OCI-M2 (cell line): ENCODE data around the gene OPN3.

Experiments
- DNase-seq: peaks from one replicate; lab custom pipeline; 2025; ENCODE audit not compliant: unreplicated experiment; lab: John Stamatoyannopoulos, UW

The OPN3 gene

DNA sequence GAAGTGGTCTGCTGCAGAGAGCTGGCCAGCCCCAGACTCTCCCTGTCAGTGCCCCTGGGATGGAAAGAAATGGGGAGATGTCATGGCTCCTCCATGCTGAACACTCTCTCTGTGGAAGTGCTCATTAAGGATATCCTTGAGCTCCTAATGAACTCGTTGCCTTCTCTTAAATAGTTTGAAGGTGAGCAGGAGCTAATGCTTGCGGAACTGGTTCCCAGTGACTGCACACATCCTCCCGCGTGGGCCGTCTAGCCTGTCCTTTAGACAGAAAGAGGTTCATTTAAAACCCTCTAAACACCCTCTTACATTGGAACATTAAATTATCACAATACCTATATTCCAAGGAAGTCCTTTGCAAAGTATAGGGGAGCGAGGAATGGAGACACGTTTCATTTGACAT, 6.0 kb upstream of the OPN3 start:
- DNase-seq: no peak

DNA sequence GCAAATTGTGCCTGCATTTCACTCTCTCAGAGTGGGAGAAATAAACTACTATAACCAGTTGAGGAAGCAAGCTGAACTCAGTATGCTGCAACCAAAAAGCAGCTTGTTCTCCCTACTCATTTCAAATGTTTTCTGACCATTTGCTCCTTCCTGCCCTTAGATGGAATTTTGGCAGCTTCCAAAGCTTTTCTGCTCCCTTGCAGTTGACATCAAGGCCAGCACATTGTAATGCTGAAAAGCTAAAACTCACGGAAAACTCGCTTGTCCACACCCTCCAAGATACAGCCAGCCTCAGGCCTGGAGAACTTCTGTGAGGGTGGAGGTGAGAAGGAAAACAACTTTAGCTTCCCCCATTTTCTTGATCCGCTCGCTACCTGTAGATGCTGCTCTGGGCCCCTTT, 5.0 kb upstream of the OPN3 start:
- DNase-seq: no peak

DNA sequence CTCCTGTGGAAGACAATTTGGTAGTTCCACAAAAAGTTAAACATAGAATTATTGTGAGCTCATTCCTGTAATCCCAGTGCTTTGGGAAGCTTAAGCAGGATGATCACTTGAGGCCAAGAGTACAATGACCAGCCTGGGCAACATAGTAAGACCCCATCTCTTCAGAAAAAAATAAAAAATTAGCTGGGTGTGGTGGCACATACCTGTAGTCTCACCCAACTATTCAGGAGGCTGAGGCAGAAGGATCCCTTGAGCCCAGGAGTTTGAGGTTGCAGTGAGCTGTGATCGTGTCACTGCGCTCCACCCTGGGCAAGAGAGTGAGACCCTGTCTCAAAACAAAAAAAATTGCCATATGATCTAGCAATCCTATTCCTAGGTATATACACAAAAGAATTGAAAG, 4.1 kb upstream of the OPN3 start:
- DNase-seq: no peak

DNA sequence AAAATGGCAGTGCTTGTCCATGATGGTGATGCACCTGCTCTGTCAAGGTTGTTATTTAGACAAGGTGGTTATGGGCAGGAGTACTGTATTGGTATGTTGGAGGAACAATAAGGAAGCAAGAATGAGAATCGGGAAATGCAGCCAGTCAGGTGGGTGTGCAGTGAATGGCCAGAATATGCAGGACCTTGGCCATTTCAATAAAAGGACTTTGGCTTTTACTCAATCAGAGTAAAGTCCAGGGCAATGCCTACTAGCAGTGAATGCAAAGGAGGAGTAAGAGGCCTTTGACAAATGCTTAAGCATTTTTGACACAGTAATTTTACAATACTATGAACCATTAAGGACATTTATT, 2.4 kb upstream of the OPN3 start:
- DNase-seq: no peak

DNA sequence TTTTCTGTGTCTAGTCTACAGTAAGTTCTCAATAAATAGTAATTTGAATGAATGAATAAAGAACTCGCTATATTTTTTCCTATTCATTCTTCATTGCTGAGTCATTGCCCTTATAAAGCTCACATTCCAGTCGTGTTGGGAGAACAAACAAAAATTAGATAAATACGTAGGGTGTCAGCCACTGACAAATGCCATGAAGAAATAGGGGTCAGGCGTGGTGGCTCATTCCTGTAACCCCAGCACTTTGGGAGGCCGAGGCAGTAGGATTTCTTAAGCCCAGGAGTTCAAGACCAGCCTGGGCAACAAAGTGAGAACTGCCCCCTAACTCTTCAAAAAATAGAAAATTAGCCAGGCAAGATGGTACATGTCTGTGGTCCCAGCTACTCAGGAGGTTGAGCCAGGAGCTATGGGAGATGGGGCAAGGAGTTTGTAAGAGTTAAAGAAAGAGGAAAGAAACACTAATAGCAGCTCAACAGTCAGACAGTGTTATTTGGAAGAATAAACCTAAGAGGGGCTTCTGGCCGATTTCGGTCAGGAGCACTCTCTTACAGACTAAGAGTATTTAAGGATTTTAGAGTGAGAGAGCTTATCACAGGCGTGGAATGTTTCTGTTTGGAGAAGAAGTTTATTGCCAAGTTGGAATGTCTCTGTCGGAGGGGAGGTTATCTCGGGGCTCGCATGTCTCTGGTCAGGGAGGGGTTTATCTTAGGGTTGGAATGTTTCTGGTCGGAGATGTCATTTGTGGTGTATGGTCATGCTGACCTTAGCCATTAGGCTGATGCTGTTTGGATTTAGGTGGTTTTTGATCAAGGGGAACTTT, 1.8 kb upstream of the OPN3 start:
- DNase-seq: no peak

DNA sequence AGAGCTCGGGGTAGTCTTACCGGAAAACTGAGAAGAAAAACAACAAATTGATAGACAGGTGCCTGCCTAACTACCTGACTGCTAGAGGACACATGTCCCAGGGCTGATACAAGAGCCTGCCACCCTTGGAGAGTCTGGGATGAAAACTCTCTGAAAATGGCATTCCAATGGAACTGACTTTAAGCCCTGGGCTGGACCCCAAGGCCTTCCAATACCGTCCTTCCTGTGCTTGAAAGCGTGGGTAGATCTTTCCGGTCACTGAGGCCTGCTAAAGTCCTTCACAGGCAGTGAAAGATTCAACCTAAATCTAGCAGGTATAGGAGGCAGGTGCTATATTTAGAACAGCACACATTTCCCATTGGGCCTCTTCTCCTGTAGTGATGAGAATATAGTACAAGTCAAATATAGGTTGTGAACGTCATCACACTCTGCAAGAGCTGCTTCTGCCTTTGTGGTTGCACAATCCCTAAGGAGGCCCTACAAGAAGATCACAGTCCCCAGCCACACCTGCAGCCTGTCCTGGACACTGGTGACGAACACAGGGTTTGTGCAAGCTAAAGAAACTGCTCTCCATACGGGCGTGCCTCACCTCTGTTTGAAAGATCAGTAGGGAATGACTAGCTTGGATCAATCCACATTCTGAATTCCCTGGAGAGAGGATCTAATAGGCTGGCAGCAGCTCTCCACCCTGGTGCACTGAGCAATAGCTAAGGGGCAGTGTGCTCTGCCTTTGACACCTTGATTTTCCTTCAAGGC, 876 bp upstream of the OPN3 start:
- no peak for DNase-seq

DNA sequence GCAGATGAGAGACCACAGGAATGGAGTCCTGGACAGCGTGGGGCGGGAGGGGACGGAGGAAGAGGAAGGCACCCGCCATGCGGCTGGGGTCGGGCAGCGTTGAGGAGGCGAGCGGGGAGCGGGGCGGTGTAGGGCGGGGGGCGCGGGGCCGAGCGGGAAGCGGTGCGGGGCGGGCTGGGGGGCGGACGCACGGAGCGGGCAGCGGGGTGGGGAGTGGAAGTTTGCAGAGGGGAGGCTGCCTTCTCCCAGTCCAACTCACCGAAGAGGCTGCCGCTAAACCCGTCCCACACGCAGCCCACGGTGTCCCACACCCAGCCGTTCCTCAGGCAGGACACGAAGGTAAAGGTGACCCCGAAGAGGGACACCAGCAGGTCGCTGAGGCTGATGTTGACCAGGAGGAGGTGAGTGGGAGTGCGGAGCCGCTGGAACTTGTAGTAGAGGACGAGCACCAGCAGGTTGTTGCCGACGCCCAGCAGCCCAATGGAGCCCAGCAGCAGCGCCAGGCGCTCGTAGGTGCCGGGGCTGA, 483 bp downstream of the OPN3 start:
- no peak for DNase-seq

DNA sequence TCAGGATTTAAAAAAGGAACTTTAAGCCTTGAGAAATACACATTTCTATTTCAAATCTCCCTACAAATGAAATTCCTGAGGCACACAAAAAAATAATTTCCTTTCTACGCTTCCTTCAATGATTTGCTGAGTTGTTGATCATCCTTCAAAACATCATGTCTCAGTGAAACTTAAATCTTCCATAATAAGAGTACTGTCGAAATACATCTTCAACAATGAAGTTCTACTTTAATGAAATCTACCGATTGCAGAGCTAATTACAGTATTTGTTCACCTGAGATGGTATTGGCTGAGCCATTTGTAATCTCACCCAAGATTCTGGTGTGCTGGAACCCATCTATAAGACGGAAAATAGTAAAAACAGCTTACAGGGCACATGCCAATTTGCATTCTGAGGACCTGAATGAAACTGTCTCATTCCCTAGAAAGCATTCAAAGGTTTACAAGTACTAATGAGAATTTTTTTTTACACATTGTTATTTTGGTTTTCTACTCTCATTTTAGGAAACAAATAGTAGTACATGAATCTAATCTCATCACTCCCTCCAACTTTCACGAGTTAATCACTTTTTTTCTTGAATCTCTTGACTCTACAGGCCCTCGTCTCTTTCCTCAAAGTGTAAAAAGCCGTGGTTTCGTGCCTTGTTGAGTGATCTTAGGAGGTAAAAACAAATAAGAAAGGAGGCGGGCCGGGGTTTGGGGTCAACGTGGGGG, 1.1 kb downstream of the OPN3 start:
- DNase-seq: no peak

DNA sequence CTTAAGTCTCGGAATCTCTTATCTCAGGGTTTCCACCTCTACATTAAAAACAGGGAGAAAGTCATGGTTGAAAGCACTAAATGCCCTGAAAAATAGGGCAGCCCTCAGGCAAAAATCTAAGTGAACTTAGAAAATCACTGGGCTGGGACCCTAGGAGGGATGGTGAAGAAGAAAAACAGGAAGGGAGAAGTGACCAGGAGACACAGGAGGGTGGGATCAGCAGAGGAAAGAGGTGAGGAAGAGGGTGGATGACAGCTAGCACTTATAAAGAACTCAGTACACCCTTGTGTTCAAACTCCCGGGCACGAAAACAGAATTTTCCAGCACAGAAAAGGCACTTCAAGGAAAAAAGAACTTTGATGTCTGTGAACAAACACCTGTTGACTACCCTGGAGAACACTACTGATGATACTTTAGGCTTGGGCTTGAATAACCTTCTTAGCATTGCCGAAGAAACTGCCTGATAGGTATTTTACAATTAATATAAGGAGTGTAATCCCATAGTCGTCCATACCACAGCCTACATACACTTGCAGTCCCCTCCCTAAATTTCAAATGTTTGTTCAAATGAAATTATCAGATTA, 2.0 kb downstream of the OPN3 start:
- DNase-seq: no peak

DNA sequence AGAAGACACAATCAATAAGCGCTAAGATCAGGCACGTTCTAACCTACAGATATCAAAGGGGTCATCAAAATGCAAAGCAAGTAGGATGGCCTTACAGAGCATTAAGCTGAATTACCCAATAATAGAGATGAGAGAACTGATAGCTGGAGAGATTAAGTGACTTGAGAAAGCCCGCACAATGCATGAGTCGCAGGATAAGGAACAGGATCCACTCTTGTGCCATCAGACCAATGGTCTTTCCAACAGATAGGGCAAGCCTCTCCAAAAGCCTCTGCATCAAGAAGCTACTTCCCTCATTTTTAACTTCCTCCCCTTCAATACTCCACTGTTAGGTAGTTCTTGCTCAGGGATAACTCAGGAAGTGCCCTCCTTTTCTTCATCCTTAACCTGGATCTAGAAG, 2.6 kb downstream of the OPN3 start:
- DNase-seq: no peak

DNA sequence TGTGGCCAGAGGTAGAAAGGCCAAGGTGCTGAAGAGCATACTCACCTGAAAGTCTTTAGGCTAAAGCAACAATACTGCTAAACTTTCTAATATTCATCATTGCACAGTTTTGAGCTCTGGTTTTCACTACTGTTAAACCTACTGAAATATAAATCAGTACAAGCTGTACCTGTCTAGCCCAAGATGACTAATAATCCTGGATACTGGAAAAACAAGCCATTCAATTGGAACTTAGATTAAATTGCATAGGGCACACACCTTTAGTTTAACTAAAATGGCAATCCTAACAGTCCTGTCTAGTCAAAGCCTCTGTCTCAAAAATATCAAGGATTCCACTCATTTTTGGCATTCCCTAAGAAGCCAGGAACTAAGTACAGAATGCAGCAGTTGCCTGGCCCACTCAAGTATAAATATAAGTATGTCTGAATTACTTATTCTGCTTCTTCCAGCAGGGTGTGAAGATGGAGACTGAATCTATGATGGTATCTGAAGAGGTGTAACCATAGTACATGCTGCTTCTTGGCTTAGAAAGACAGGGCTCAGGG, 3.1 kb downstream of the OPN3 start:
- no peak for DNase-seq

DNA sequence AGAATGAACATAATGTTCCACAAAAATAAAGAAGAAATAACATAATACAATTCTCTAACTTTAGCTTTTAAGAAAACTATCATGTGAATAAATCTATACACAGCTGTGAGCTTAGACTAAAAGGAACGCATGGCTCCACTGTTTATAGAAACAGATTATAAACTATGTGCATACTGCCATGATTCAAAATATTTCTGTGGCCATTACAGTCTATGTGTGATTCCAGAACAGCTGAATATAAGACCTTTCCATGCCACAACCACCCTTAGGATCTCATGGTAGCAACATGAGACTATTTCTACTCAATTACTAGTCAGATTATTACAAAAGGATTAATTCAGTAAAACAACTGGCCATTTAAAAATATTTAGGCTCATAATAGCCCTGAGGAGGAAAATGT, 3.9 kb downstream of the OPN3 start:
- no peak for DNase-seq

DNA sequence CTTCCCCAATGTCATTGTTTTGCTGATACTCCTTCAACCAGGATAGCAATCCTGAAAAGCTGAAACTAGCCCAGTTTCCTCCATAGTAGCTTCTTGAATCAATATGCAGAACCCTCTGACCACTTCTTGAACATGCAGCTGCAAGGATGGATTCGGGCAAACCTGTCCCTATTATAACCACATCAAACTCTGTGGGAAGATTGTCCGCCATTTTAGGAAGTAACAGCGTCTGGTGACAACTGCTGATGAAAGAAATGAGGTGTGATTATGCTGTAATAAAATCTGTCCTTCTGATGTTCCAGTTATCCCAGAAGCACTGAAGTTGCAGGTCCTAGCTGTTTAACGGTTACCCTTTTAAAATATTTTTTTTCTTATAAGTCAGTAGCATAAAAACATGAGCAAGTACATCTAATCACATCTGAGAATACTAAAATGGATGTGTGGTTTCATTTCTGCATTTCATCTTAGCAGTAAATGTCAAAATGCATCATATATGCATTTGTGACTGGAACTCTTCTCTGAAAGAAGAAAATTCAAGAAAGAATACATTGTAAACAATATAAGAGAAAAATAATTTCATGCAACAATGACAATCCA, 4.5 kb downstream of the OPN3 start:
- no peak for DNase-seq

DNA sequence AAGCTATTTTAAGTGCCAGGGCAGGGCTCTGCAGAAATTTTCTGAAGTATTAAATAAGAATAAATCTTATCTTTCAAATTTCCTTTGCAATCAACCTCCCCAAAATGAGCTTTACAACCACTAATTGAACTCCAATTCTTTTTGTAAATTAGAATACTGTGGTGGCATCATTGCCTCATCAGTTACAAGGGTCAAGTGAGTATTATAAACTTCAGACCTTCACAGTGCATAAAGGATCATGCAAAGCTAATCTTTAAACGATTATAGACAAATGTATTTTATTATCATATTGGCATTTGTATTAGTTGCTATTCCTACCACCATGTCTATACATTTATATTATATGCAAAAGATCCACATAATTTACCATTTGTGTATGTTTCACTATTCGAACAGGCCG, 7.2 kb downstream of the OPN3 start:
- DNase-seq: no peak

DNA sequence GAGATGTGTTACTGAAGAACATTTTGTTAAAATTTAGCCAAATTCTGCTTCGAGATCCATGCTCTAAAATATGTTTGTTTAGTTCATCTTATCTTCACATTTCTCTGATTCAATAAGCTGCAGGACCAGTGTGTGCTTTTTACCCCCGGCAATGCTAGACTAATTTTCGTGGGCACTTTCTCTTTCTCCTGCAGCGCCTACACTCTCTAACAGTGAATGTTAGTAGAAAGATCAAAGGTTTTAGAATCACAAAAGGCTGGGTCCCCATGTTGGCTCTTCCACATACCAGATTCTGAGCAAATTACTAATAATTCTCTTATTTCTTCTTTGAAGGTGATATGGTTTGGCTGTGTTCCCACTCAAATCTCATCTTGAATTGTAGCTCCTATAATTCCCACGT, 8.5 kb downstream of the OPN3 start:
- DNase-seq: no peak

DNA sequence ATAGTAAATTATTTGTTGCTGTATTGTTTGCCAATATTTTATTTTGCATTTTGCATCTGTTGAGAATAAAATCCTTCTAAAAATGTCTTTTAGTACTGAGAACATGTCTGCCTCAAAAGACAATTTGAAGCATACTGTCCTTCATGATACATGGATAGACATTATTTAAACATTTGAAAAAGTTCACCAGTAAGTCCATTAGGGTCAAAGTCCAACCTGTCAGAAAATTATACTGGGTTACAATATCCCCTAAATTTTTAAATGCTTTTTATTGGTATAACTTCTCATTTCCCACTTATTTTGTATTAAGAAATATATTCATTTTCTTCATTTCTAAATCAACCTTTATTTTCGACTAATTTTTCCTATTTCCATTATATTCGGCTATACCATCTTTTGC, 9.3 kb downstream of the OPN3 start:
- DNase-seq: no peak

DNA sequence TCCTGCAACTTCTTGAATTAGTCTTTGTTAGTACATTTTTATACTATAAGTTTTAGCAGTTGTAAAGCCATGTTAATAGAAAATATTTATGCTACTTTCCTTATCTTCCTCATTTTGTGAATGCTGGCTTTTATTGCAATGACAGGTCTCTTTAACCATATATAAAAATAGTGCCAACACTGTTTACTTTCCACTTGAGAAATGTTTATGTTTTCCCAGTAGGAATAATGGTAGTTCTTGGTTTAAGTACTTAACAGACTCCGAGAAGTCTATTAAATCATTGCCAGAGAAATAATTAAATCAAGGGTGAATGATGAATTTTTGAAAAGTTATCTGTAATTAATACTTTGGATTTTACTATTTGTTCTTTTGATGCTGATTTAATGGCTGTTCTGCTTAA, 9.7 kb downstream of the OPN3 start:
- no peak for DNase-seq

DNA sequence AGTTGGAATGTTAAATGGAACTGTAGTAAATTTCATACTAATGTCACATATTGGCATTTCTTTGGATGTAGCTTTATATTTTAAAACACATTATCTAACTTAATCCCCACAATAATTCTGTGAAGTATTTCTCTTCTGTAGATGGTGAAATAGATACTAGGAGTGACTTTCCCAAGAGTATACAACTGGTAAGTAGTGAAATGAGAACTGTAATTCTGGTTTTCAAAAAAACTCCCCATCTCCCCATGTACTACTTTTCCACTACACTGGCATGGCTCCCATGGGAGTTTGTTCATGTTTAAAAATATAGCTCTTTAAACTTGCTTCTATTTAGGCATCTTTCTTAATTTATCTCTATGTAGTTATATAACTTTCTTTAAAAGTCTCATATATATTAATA, 10.2 kb downstream of the OPN3 start:
- no peak for DNase-seq

DNA sequence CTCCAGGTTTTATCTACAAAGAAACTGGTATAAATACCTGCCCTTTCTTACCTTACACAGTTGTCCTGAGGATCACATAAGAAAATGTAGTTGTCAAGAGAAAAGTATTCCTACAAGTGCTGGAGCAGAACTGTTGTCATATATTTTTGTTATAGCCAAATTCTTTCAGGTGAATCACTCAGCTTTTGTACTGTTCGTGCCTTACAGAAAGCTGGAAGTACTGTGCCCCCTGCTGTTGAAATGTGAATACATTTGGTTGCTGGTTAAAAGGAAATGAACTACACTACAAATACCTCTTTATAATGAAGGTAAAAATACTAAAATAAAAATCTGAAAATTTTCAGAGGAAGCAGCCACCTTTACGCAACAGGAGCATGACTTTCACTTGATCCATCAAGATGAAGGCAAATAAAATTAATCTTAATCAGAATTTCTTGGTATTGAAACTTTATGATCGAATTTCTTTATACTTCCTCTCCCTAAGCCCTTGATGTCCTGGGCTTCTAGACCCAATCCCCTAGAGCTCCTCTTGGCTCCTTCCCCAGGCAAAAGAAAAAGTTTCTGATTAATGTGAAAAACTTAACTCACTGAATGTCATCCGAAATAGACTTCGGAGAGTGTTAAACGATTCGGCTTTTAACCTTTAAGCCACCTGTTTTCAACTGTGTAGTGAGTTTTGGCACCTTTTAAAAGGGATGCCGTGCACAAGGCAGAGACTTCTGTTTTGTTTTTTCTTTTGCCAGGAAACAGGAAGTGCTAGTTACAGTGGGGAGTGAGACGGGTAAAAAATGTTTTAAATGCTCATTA, 12.5 kb downstream of the OPN3 start:
- DNase-seq: no peak

DNA sequence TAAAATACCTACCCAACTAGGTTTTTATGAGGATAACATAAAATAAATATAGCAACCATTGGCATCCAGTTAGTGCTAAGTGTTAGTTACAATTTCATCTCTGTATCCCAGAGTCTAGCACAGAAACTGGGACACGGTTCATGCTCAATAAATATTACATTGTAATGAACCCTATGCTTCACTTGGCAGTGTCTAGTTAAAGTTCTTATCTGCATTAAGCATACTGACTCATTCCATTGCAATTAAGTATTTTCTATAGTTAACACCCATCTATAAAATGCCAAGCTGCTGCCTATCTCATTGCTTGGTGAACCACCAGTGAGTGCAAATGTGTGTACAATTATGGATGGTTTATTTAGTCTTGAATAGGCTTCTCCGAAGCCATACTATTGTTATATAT, 15.2 kb downstream of the OPN3 start:
- DNase-seq: no peak
